GM23338 (cell line): Measurements from ENCODE around the gene LIMA1. TPM values are rescaled to one million over a fixed set of nuclear protein-coding genes. Genes with fewer than 3 reads are reported as not detected.
A peak's percentile ranks its signal among the peaks of the same experiment; 100 is the strongest.

Experiments used
- ATAC-seq: fragments of 200-7000 bp; cut with Tn5 transposase; 3 replicates; pipeline ENCODE4 v1.9.1; 2020
- DNase-seq: peaks from one replicate; pipeline ENCODE4 v3.0.0-alpha.2; 2015; ENCODE audit warnings: low spot score
- H2AFZ ChIP-seq: fragments of 200-600 bp; sonication (generic); 2 replicates; pipeline ENCODE4 v1.8.0; 2016; ENCODE audit warnings: antibody characterized with exemption, mild to moderate bottlenecking, moderate library complexity
- H3F3A ChIP-seq: fragments of 200-600 bp; sonication (generic); replicated peaks from 2 replicates; pipeline ENCODE4 v1.8.0; 2017; ENCODE audit warnings: antibody characterized with exemption, mixed run types, low read depth
- H3K27ac ChIP-seq: fragments of 200-600 bp; sonication (generic); 2 replicates; pipeline ENCODE4 v1.6.1; 2016; ENCODE audit warnings: low read depth
- H3K27me3 ChIP-seq: fragments of 200-600 bp; sonication (generic); 2 replicates; pipeline ENCODE4 v1.8.0; 2016; ENCODE audit warnings: mild to moderate bottlenecking, mixed run types, moderate library complexity; ENCODE audit not compliant: insufficient read depth
- H3K36me3 ChIP-seq: fragments of 200-600 bp; sonication (generic); 2 replicates; pipeline ENCODE4 v1.8.0; 2016; ENCODE audit warnings: mild to moderate bottlenecking; ENCODE audit not compliant: insufficient read depth
- H3K4me1 ChIP-seq: fragments of 200-600 bp; sonication (generic); 2 replicates; pipeline ENCODE4 v1.8.0; 2016; ENCODE audit warnings: mild to moderate bottlenecking, moderate library complexity; ENCODE audit not compliant: insufficient read depth
- H3K4me2 ChIP-seq: fragments of 200-600 bp; sonication (generic); 2 replicates; pipeline ENCODE4 v1.7.1; 2017; ENCODE audit warnings: mixed run types
- H3K4me3 ChIP-seq: fragments of 200-600 bp; sonication (generic); 2 replicates; pipeline ENCODE4 v1.6.1; 2016; ENCODE audit warnings: mixed run types
- H3K79me2 ChIP-seq: fragments of 200-600 bp; sonication (generic); replicated peaks from 2 replicates; pipeline ENCODE4 v1.8.0; 2017; ENCODE audit warnings: mild to moderate bottlenecking; ENCODE audit not compliant: insufficient read depth
- H3K9me2 ChIP-seq: fragments of 200-600 bp; sonication (generic); 2 replicates; pipeline ENCODE4 v1.8.0; 2017; ENCODE audit not compliant: insufficient read depth
- H4K20me1 ChIP-seq: fragments of 200-600 bp; sonication (generic); replicated peaks from 2 replicates; pipeline ENCODE4 v1.8.0; 2017; ENCODE audit warnings: mild to moderate bottlenecking; ENCODE audit not compliant: insufficient read depth
- H3K27ac Mint-ChIP-seq: 2 replicates; pipeline ENCODE4 v1.8.0; 2020; ENCODE audit warnings: inconsistent platforms, mild to moderate bottlenecking, moderate library complexity, mixed read lengths
- H3K27me3 Mint-ChIP-seq: 3 replicates; pipeline ENCODE4 v1.8.0; 2022; ENCODE audit warnings: low read depth, mild to moderate bottlenecking, moderate library complexity, mixed read lengths, inconsistent platforms; ENCODE audit not compliant: insufficient read depth, poor library complexity
- H3K36me3 Mint-ChIP-seq: 3 replicates; pipeline ENCODE4 v1.8.0; 2021; ENCODE audit warnings: low read depth, mild to moderate bottlenecking, inconsistent platforms, moderate library complexity, mixed read lengths
- H3K4me1 Mint-ChIP-seq: 3 replicates; pipeline ENCODE4 v1.8.0; 2020; ENCODE audit warnings: mild to moderate bottlenecking, inconsistent platforms, mixed read lengths
- H3K4me3 Mint-ChIP-seq: 3 replicates; pipeline ENCODE4 v1.8.0; 2021; ENCODE audit warnings: moderate library complexity, mild to moderate bottlenecking, inconsistent platforms, mixed read lengths
- H3K9me3 Mint-ChIP-seq: 3 replicates; pipeline ENCODE4 v1.8.0; 2020; ENCODE audit warnings: moderate library complexity, mild to moderate bottlenecking, inconsistent platforms, mixed read lengths
- CREB1 ChIP-seq: fragments of 250-450 bp; sonication (Bioruptor Pico); IDR thresholded peaks from 2 replicates; pipeline ENCODE4 v1.5.0; 2020; ENCODE audit warnings: low read depth, mild to moderate bottlenecking, moderate library complexity
- CTCF ChIP-seq, 2 experiments: fragments of 200-600 bp in 1 of 2; sonication (generic) in 1 of 2; conservative IDR thresholded peaks; 2 replicates each; pipeline versions ENCODE4 v1.5.1 to v1.6.1; 2016 to 2017; ENCODE audit warnings: antibody characterized with exemption in 2 of 2, low read depth in 2 of 2, mild to moderate bottlenecking in 2 of 2, moderate library complexity in 1 of 2
- ETS1 ChIP-seq: IDR thresholded peaks from 2 replicates; pipeline ENCODE4 v1.6.1; 2016; ENCODE audit warnings: antibody characterized with exemption
- EZH2 ChIP-seq: fragments of 200-600 bp; sonication (generic); IDR thresholded peaks from one replicate; pipeline ENCODE4 v1.8.0; 2017; ENCODE audit warnings: antibody characterized with exemption, mild to moderate bottlenecking, low read depth; ENCODE audit not compliant: unreplicated experiment
- EZH2phosphoT487 ChIP-seq: fragments of 200-600 bp; sonication (generic); IDR thresholded peaks from one replicate; pipeline ENCODE4 v1.8.1; 2018; ENCODE audit warnings: antibody characterized with exemption; ENCODE audit not compliant: unreplicated experiment
- JUNB ChIP-seq: IDR thresholded peaks from one replicate; pipeline ENCODE4 v1.6.1; 2016; ENCODE audit warnings: antibody characterized with exemption; ENCODE audit not compliant: unreplicated experiment
- POLR2AphosphoS5 ChIP-seq: IDR thresholded peaks from 2 replicates; pipeline ENCODE4 v1.6.1; 2016; ENCODE audit warnings: antibody characterized with exemption, low read depth
- REST ChIP-seq: IDR thresholded peaks from one replicate; pipeline ENCODE4 v1.6.1; 2018; ENCODE audit warnings: antibody characterized with exemption; ENCODE audit not compliant: unreplicated experiment
- ZNF114 ChIP-seq: fragments of 250-450 bp; sonication (Bioruptor Pico); IDR thresholded peaks from 2 replicates; pipeline ENCODE4 v1.5.0; 2020; ENCODE audit warnings: mild to moderate bottlenecking, moderate library complexity
- ZNF331 ChIP-seq: fragments of 250-450 bp; sonication (Bioruptor Pico); IDR thresholded peaks from 2 replicates; pipeline ENCODE4 v1.5.0; 2020; ENCODE audit warnings: low read depth, mild to moderate bottlenecking, moderate library complexity
- polyA plus RNA-seq: library from polyadenylated mRNA; unstranded; fragments of >200 nt; fragmentation: Nextera tagmentation; extraction: Ambion mirVana; gene quantifications from 2 replicates; pipeline ENCODE4 v1.2.1, GENCODE V29; 2016
- total RNA-seq: library from RNA; depleted of rRNA; stranded (reverse); fragments of >200 nt; shearing (Covaris generic); gene quantifications from 2 replicates; pipeline ENCODE4 v1.2.3, GENCODE V29; 2014

The LIMA1 gene
- total and polyA plus RNA-seq, 2 experiments from 2014 or later, result 27.7 to 29.6 TPM

- no peak for ATAC-seq
- Histone ChIP-seq H2AFZ (no peak overlapping the region), H3K4me3 (no peak overlapping the region), H3K4me2 (no peak overlapping the region), H3K27me3 (no peaks in the 10 kb centered on the region), H3K79me2 (0 out of 2 replicates have a peak, but pooled peaks cover 3% of the 10 kb centered on the region), H3K9me2 (no peaks in the 10 kb centered on the region), H3K4me1 (peaks cover 15% of the 10 kb centered on the region), H3K36me3 (peaks cover 22% of the 10 kb centered on the region), H4K20me1 (no peaks in the 10 kb centered on the region), H3K27ac (no peak overlapping the region), H3F3A (no peaks in the 10 kb centered on the region; the same call in 1 of the 2 replicates)
- TF ChIP-seq POLR2AphosphoS5 (no peak), ZNF114 (no peak), JUNB (no peak), REST (no peak), CREB1 (CRISPR knock-in tag) (no peak), CTCF (conservative IDR thresholded peaks at IDR 0.05; ENCODE audit: low read depth in 2 of 2) (no peak), EZH2phosphoT487 (no peak), ETS1 (no peak)
- no peak for DNase-seq
- H3K27ac Mint-ChIP-seq, result no peak overlapping the region; the same call in 1 of the 2 replicates
- H3K4me3 Mint-ChIP-seq, result no peak overlapping the region
- peaks cover 4% of the 10 kb centered on the region for H3K27me3 Mint-ChIP-seq
- H3K36me3 Mint-ChIP-seq, result peaks cover 49% of the 10 kb centered on the region
- H3K4me1 Mint-ChIP-seq, result peaks cover 16% of the 10 kb centered on the region
- no peaks in the 10 kb centered on the region for H3K9me3 Mint-ChIP-seq
Observed at GRCh38 chr12:50203691-50204090, 79.6 kb downstream of the LIMA1 start.

- Histone ChIP-seq H3K9me2 (no peaks in the 10 kb centered on the region), H4K20me1 (no peaks in the 10 kb centered on the region), H3K4me1 (peaks cover 15% of the 10 kb centered on the region), H3K79me2 (0 out of 2 replicates have a peak, but pooled peaks cover 3% of the 10 kb centered on the region), H3K27ac (peak overlapping the region; percentile 83), H3K36me3 (peaks cover 28% of the 10 kb centered on the region), H3K4me2 (no peak overlapping the region), H3K4me3 (no peak overlapping the region), H3K27me3 (no peaks in the 10 kb centered on the region), H3F3A (no peaks in the 10 kb centered on the region; the same call in 1 of the 2 replicates), H2AFZ (no peak overlapping the region)
- Mint-ChIP-seq H3K27me3 (peaks cover 4% of the 10 kb centered on the region), H3K9me3 (no peaks in the 10 kb centered on the region), H3K36me3 (peaks cover 51% of the 10 kb centered on the region), H3K4me3 (peak overlapping the region; percentile 62; the same call in 2 of the 3 replicates), H3K4me1 (peaks cover 16% of the 10 kb centered on the region), H3K27ac (peak overlapping the region; percentile 95)
- TF ChIP-seq EZH2phosphoT487 (no peak), REST (no peak), ZNF331 (no peak), EZH2 (no peak), ZNF114 (no peak), POLR2AphosphoS5 (no peak), CTCF (conservative IDR thresholded peaks at IDR 0.05; ENCODE audit: low read depth in 2 of 2) (no peak)
- ATAC-seq (peak; percentile 89), DNase-seq (peak; percentile 74)
Observed at GRCh38 chr12:50201987-50202521, 81.3 kb downstream of the LIMA1 start.
